ENCODE data around the gene RRAS.

Gene RRAS

GRCh38 chr19:49651820-49652550, 12.0 kb upstream of the RRAS start:
- Histone ChIP-seq H3K4me1 (ENCODE audit: control insufficient read depth in 1 of 2, insufficient read depth in 2 of 2, low read length in 2 of 2) (no peaks in the 10 kb centered on the region), H3K36me3 (ENCODE audit: control insufficient read depth in 1 of 2, insufficient read depth in 2 of 2, low read length in 2 of 2) (peaks cover 43 to 78% of the 10 kb centered on the region in 2 donors), H3K4me3 (ENCODE audit: low read depth in 1 of 2, low read length in 2 of 2) (no peak overlapping the region), H3K9me3 (ENCODE audit: control insufficient read depth in 1 of 2, low read length in 2 of 2) (no peaks in the 10 kb centered on the region), H3K27ac (ENCODE audit: low read length) (no peak overlapping the region), H3K27me3 (ENCODE audit: low read depth, low read length) (no peaks in the 10 kb centered on the region)

GRCh38 chr19:49651029-49651819, 11.3 kb upstream of the RRAS start:
- Histone ChIP-seq H3K9me3 (ENCODE audit: control insufficient read depth in 1 of 2, low read length in 2 of 2) (no peaks in the 10 kb centered on the region), H3K27me3 (ENCODE audit: low read depth, low read length) (no peaks in the 10 kb centered on the region), H3K27ac (ENCODE audit: low read length) (no peak overlapping the region), H3K4me3 (ENCODE audit: low read depth in 1 of 2, low read length in 2 of 2) (no peak overlapping the region), H3K36me3 (ENCODE audit: control insufficient read depth in 1 of 2, insufficient read depth in 2 of 2, low read length in 2 of 2) (peaks cover 43 to 76% of the 10 kb centered on the region in 2 donors), H3K4me1 (ENCODE audit: control insufficient read depth in 1 of 2, insufficient read depth in 2 of 2, low read length in 2 of 2) (no peaks in the 10 kb centered on the region)

GRCh38 chr19:49646586-49646985, 6.6 kb upstream of the RRAS start:
- no peaks in the 10 kb centered on the region for H3K27me3 ChIP-seq (ENCODE audit: low read depth, low read length)
- H3K9me3 ChIP-seq (ENCODE audit: control insufficient read depth in 1 of 2, low read length in 2 of 2): no peaks in the 10 kb centered on the region
- peaks cover 10 to 32% of the 10 kb centered on the region in 2 donors for H3K4me1 ChIP-seq (ENCODE audit: control insufficient read depth in 1 of 2, insufficient read depth in 2 of 2, low read length in 2 of 2)
- no peak overlapping the region for H3K4me3 ChIP-seq (ENCODE audit: low read depth in 1 of 2, low read length in 2 of 2)
- no peak overlapping the region for H3K27ac ChIP-seq (ENCODE audit: low read length)
- H3K36me3 ChIP-seq (ENCODE audit: control insufficient read depth in 1 of 2, insufficient read depth in 2 of 2, low read length in 2 of 2): peaks cover 34 to 48% of the 10 kb centered on the region in 2 donors

GRCh38 chr19:49645995-49646394, 6.1 kb upstream of the RRAS start:
- H3K4me1 ChIP-seq (ENCODE audit: control insufficient read depth in 1 of 2, insufficient read depth in 2 of 2, low read length in 2 of 2): peaks cover 10 to 32% of the 10 kb centered on the region in 2 donors
- H3K27me3 ChIP-seq (ENCODE audit: low read depth, low read length): no peaks in the 10 kb centered on the region
- H3K36me3 ChIP-seq (ENCODE audit: control insufficient read depth in 1 of 2, insufficient read depth in 2 of 2, low read length in 2 of 2): peaks cover 34 to 48% of the 10 kb centered on the region in 2 donors
- no peak overlapping the region for H3K4me3 ChIP-seq (ENCODE audit: low read depth in 1 of 2, low read length in 2 of 2)
- no peak overlapping the region for H3K27ac ChIP-seq (ENCODE audit: low read length)
- H3K9me3 ChIP-seq (ENCODE audit: control insufficient read depth in 1 of 2, low read length in 2 of 2): no peaks in the 10 kb centered on the region

- Histone ChIP-seq H3K4me3 (ENCODE audit: low read depth in 1 of 2, low read length in 2 of 2) (no peak overlapping the region), H3K4me1 (ENCODE audit: control insufficient read depth in 1 of 2, insufficient read depth in 2 of 2, low read length in 2 of 2) (peaks cover 10 to 32% of the 10 kb centered on the region in 2 donors), H3K36me3 (ENCODE audit: control insufficient read depth in 1 of 2, insufficient read depth in 2 of 2, low read length in 2 of 2) (peaks cover 33 to 50% of the 10 kb centered on the region in 2 donors)
These were observed 5.6 kb upstream of the RRAS start for GRCh38 chr19:49645592-49645991.

GRCh38 chr19:49643466-49643865, 3.5 kb upstream of the RRAS start:
- Histone ChIP-seq H3K27ac (ENCODE audit: low read length) (no peak overlapping the region), H3K4me1 (ENCODE audit: control insufficient read depth in 1 of 2, insufficient read depth in 2 of 2, low read length in 2 of 2) (peaks cover 16 to 42% of the 10 kb centered on the region in 2 donors), H3K36me3 (ENCODE audit: control insufficient read depth in 1 of 2, insufficient read depth in 2 of 2, low read length in 2 of 2) (peaks cover 19 to 33% of the 10 kb centered on the region in 2 donors), H3K9me3 (ENCODE audit: control insufficient read depth in 1 of 2, low read length in 2 of 2) (no peaks in the 10 kb centered on the region), H3K4me3 (ENCODE audit: low read depth in 1 of 2, low read length in 2 of 2) (peak overlapping the region; percentile 95 to 98), H3K27me3 (ENCODE audit: low read depth, low read length) (no peaks in the 10 kb centered on the region)

More at GRCh38 chr19:49645592-49645991, 5.6 kb upstream of the RRAS start:
- H3K27me3 ChIP-seq (ENCODE audit: low read depth, low read length): no peaks in the 10 kb centered on the region
- no peaks in the 10 kb centered on the region for H3K9me3 ChIP-seq (ENCODE audit: control insufficient read depth in 1 of 2, low read length in 2 of 2)
- no peak overlapping the region for H3K27ac ChIP-seq (ENCODE audit: low read length)

- peaks cover 21 to 49% of the 10 kb centered on the region in 2 donors for H3K4me1 ChIP-seq (ENCODE audit: control insufficient read depth in 1 of 2, insufficient read depth in 2 of 2, low read length in 2 of 2)
- H3K27ac ChIP-seq (ENCODE audit: low read length): peak overlapping the region; percentile 97
- no peaks in the 10 kb centered on the region for H3K27me3 ChIP-seq (ENCODE audit: low read depth, low read length)
- peak overlapping the region; percentile 95 to 98 for H3K4me3 ChIP-seq (ENCODE audit: low read depth in 1 of 2, low read length in 2 of 2)
- no peaks in the 10 kb centered on the region for H3K9me3 ChIP-seq (ENCODE audit: control insufficient read depth in 1 of 2, low read length in 2 of 2)
- H3K36me3 ChIP-seq (ENCODE audit: control insufficient read depth in 1 of 2, insufficient read depth in 2 of 2, low read length in 2 of 2): peaks cover 19 to 32% of the 10 kb centered on the region in 2 donors
These were observed 2.6 kb upstream of the RRAS start for GRCh38 chr19:49642492-49643035.

- Histone ChIP-seq H3K27me3 (ENCODE audit: low read depth, low read length) (no peaks in the 10 kb centered on the region), H3K4me1 (ENCODE audit: control insufficient read depth in 1 of 2, insufficient read depth in 2 of 2, low read length in 2 of 2) (peaks cover 21 to 54% of the 10 kb centered on the region in 2 donors), H3K9me3 (ENCODE audit: control insufficient read depth in 1 of 2, low read length in 2 of 2) (no peaks in the 10 kb centered on the region), H3K36me3 (ENCODE audit: control insufficient read depth in 1 of 2, insufficient read depth in 2 of 2, low read length in 2 of 2) (peaks cover 13 to 26% of the 10 kb centered on the region in 2 donors), H3K4me3 (ENCODE audit: low read depth in 1 of 2, low read length in 2 of 2) (peak within 1 kb of the TSS; percentile 95 to 98), H3K27ac (ENCODE audit: low read length) (peak within 1 kb of the TSS; percentile 100)
These were observed 1.9 kb upstream of the RRAS start, which contains the start of gene SCAF1 for GRCh38 chr19:49641688-49642491. TSS of gene SCAF1 (plus strand) at chr19:49642209. CDS start at chr19:49645027, 2,818 bp downstream.

- H3K4me3 ChIP-seq (ENCODE audit: low read depth in 1 of 2, low read length in 2 of 2): peak overlapping the region; percentile 69 to 78
- H3K4me1 ChIP-seq (ENCODE audit: control insufficient read depth in 1 of 2, insufficient read depth in 2 of 2, low read length in 2 of 2): peaks cover 21 to 50% of the 10 kb centered on the region in 2 donors
- peak overlapping the region; percentile 74 for H3K27ac ChIP-seq (ENCODE audit: low read length)
- no peaks in the 10 kb centered on the region for H3K9me3 ChIP-seq (ENCODE audit: control insufficient read depth in 1 of 2, low read length in 2 of 2)
- H3K27me3 ChIP-seq (ENCODE audit: low read depth, low read length): no peaks in the 10 kb centered on the region
- peaks cover 0 to 18% of the 10 kb centered on the region in 2 donors for H3K36me3 ChIP-seq (ENCODE audit: control insufficient read depth in 1 of 2, insufficient read depth in 2 of 2, low read length in 2 of 2)
These were observed 386 bp downstream of the RRAS start for GRCh38 chr19:49639401-49640112.
